GM12878 (cell line): ENCODE measurements around the gene CLIC6. TPM values are rescaled to one million over a fixed set of nuclear protein-coding genes. Genes with fewer than 3 reads are reported as not detected.

Experiments used
- ATAC-seq: fragments of 200-7000 bp; cut with Tn5 transposase; 3 replicates; pipeline ENCODE4 v1.9.1; 2020; ENCODE audit warnings: mild to moderate bottlenecking, moderate library complexity
- BruUV-seq: library from RNA; stranded (reverse); fragments of 400-500 nt; replicated peaks from 2 replicates; lab custom pipeline; 2021; lab: Mats Ljungman, UMichigan
- CTCF ChIA-PET: fragments of 300-600 bp; sonication (Branson Sonifier 250); formaldehyde crosslinking; extraction: SDS; loops from one replicate; lab custom pipeline; 2021; ENCODE audit warnings: inconsistent platforms; lab: Yijun Ruan, JAX
- POLR2A ChIA-PET: fragments of 350-600 bp; formaldehyde crosslinking; extraction: SDS; loops from one replicate; lab custom pipeline; 2021; ENCODE audit warnings: inconsistent platforms; lab: Charles Lee
- RAD21 ChIA-PET: fragments of 300-600 bp; sonication (Branson Sonifier 250); formaldehyde crosslinking; loops from one replicate; lab custom pipeline; 2023; ENCODE audit warnings: antibody characterized with exemption; ENCODE audit not compliant: unreplicated experiment; lab: Charles Lee
- SMC1A ChIA-PET: fragments of 300-600 bp; sonication (Branson Sonifier 250); formaldehyde crosslinking; loops from one replicate; lab custom pipeline; 2023; ENCODE audit not compliant: unreplicated experiment, uncharacterized antibody; lab: Charles Lee
- DNase-seq: peaks from one replicate; pipeline ENCODE4 v3.0.0-alpha.2; 2011; ENCODE audit warnings: low read depth, low spot score
- FAIRE-seq: peaks from 3 replicates; lab custom pipeline; 2011; peaks lifted over from hg19 to GRCh38; lab: Jason Lieb, UNC
- H2AFZ ChIP-seq: 2 replicates; pipeline ENCODE4 v1.6.0; 2011; ENCODE audit warnings: low read depth, low read length, control low read depth; ENCODE audit not compliant: control insufficient read depth
- H3K27ac ChIP-seq: 2 replicates; pipeline ENCODE4 v1.5.1; 2011; ENCODE audit warnings: control low read depth; ENCODE audit not compliant: control insufficient read depth, insufficient read depth
- H3K27me3 ChIP-seq, 2 experiments: replicated peaks in 1 of 2; 2 replicates each; pipeline versions ENCODE4 v1.6.0 to v1.6.1; 2011; ENCODE audit warnings: low read length in 1 of 2; ENCODE audit not compliant: control insufficient read depth in 2 of 2, insufficient read depth in 2 of 2
- H3K36me3 ChIP-seq, 2 experiments: 2 replicates each; pipeline ENCODE4 v1.5.1; 2011; ENCODE audit warnings: low read length in 1 of 2; ENCODE audit not compliant: control insufficient read depth in 2 of 2, insufficient read depth in 2 of 2
- H3K4me1 ChIP-seq: 2 replicates; pipeline ENCODE4 v1.6.1; 2011; ENCODE audit warnings: mild to moderate bottlenecking, low read length, moderate library complexity, mixed read lengths; ENCODE audit not compliant: control insufficient read depth, insufficient read depth
- H3K4me2 ChIP-seq: 2 replicates; pipeline ENCODE4 v1.6.0; 2011; ENCODE audit warnings: control low read depth; ENCODE audit not compliant: control insufficient read depth, insufficient read depth
- H3K4me3 ChIP-seq: fragments of 200-600 bp; sonication (generic); 2 replicates; pipeline ENCODE4 v1.5.1; 2016
- H3K79me2 ChIP-seq: 2 replicates; pipeline ENCODE4 v1.6.0; 2011; ENCODE audit warnings: low read length; ENCODE audit not compliant: control insufficient read depth, insufficient read depth
- H3K9ac ChIP-seq: 2 replicates; pipeline ENCODE4 v1.8.0; 2011; ENCODE audit warnings: low read length, control low read depth, mixed read lengths; ENCODE audit not compliant: control insufficient read depth, insufficient read depth
- H3K9me3 ChIP-seq: replicated peaks from 3 replicates; pipeline ENCODE4 v1.5.1; 2011; ENCODE audit warnings: mild to moderate bottlenecking, low read length; ENCODE audit not compliant: control insufficient read depth, insufficient read depth
- H4K20me1 ChIP-seq: 2 replicates; pipeline ENCODE4 v1.6.0; 2011; ENCODE audit not compliant: control insufficient read depth, insufficient read depth
- CBFB ChIP-seq: IDR thresholded peaks from 2 replicates; pipeline ENCODE4 v1.6.1; 2016; ENCODE audit warnings: antibody characterized with exemption, low read depth
- CBX5 ChIP-seq: sonication (generic); IDR thresholded peaks from 2 replicates; pipeline ENCODE4 v1.6.1; 2016; ENCODE audit warnings: low read depth, moderate library complexity, mild to moderate bottlenecking, inconsistent platforms
- CHD2 ChIP-seq: IDR thresholded peaks from 2 replicates; pipeline ENCODE4 v1.6.1; 2011; ENCODE audit warnings: low read depth, low read length, improper control_type of control experiment, borderline replicate concordance
- CREB1 ChIP-seq: IDR thresholded peaks from 2 replicates; pipeline ENCODE4 v1.6.1; 2012; ENCODE audit warnings: low read depth, mild to moderate bottlenecking, inconsistent platforms
- ESRRA ChIP-seq: IDR thresholded peaks from 2 replicates; pipeline ENCODE4 v1.6.1; 2012; ENCODE audit warnings: mild to moderate bottlenecking, low read length, improper control_type of control experiment
- ETV6 ChIP-seq, 2 experiments: fragments of 450-650 bp in 1 of 2; IDR thresholded peaks in 1 of 2; conservative IDR thresholded peaks in 1 of 2; 2 replicates each; pipeline ENCODE4 v1.6.1; 2014; ENCODE audit warnings: antibody characterized with exemption in 1 of 2, borderline replicate concordance in 1 of 2, low read depth in 1 of 2, mild to moderate bottlenecking in 1 of 2, moderate library complexity in 1 of 2
- HDGF ChIP-seq: fragments of 450-650 bp; IDR thresholded peaks from 2 replicates; pipeline ENCODE4 v1.6.1; 2016; ENCODE audit warnings: antibody characterized with exemption
- MEF2B ChIP-seq: fragments of 450-650 bp; IDR thresholded peaks from 2 replicates; pipeline ENCODE4 v1.6.1; 2018; ENCODE audit warnings: mild to moderate bottlenecking, moderate library complexity; ENCODE audit not compliant: partially characterized antibody, poor library complexity, severe bottlenecking
- MYB ChIP-seq: fragments of 150-350 bp; IDR thresholded peaks from 2 replicates; pipeline ENCODE4 v1.6.1; 2014; ENCODE audit warnings: mild to moderate bottlenecking, low read depth, low read length, borderline replicate concordance
- PML ChIP-seq: IDR thresholded peaks from 2 replicates; pipeline ENCODE4 v1.6.1; 2012; ENCODE audit warnings: low read length, inconsistent platforms
- SMARCA5 ChIP-seq: fragments of 450-650 bp; IDR thresholded peaks from 2 replicates; pipeline ENCODE4 v1.6.1; 2017; ENCODE audit warnings: mild to moderate bottlenecking
- TARDBP ChIP-seq: IDR thresholded peaks from 2 replicates; pipeline ENCODE4 v1.6.1; 2016; ENCODE audit warnings: borderline replicate concordance
- ZNF622 ChIP-seq: fragments of 450-650 bp; IDR thresholded peaks from 2 replicates; pipeline ENCODE4 v1.6.1; 2017; ENCODE audit warnings: mild to moderate bottlenecking, inconsistent platforms
- WGBS: methylation state at CpG from one replicate; pipeline ENCODE4 v1.1.6; 2016; ENCODE audit warnings: low lambda C conversion rate; ENCODE audit not compliant: insufficient replicate concordance, insufficient coverage; ENCODE audit errors: missing lambda C conversion rate; 5-methylcytosine and 5-hydroxymethylcytosine counted together
- in situ Hi-C: fragments of 300-500 bp; cut with MboI; formaldehyde crosslinking; loops from 9 replicates; pipeline ENCODE4 v1.14.3; 2018; ENCODE audit warnings: mixed read lengths
- intact Hi-C: fragments of 100-400 bp; cut with micrococcal nuclease; formaldehyde crosslinking; loops from one replicate; pipeline ENCODE4 v1.14.2; 2022; ENCODE audit not compliant: unreplicated experiment
- polyA plus RNA-seq, 11 experiments: library from polyadenylated mRNA; depleted of rRNA in 4 of 11; unstranded in 6 of 11; stranded (reverse) in 5 of 11; fragments of >200 nt; fragmentation: Nextera tagmentation in 4 of 11; fragmentation: Illumina TruSeq in 1 of 11; extraction: Ambion mirVana in 4 of 11; extraction: Trizol in 1 of 11; gene quantifications; 1 replicate in 1 of 11; 2 replicates in 10 of 11; pipeline versions ENCODE4 v1.2.1 to v1.2.3, GENCODE V29; 2011 to 2016; ENCODE audit warnings: inconsistent platforms in 2 of 11, missing spikeins in 2 of 11, low read depth in 1 of 11
- total RNA-seq, 4 experiments: library from RNA; depleted of rRNA in 3 of 4; stranded (reverse); fragments of >200 nt in 3 of 4; fragmentation: Illumina TruSeq in 1 of 4; extraction: Trizol in 1 of 4; gene quantifications; 2 replicates each; pipeline versions ENCODE4 v1.2.1 to v1.2.3, GENCODE V29; 2013 to 2021
- TF ChIP-seq, protein P1 (sequence below): fragments of 450-650 bp; formaldehyde crosslinking; IDR thresholded peaks from 2 replicates; pipeline ENCODE4 v1.4.0; 2022; ENCODE audit warnings: mild to moderate bottlenecking, moderate library complexity
- TF ChIP-seq, protein P2 (sequence below): IDR thresholded peaks from 2 replicates; pipeline ENCODE4 v1.6.1; 2011; ENCODE audit warnings: borderline replicate concordance, low read depth, mild to moderate bottlenecking, moderate library complexity, low read length; ENCODE audit not compliant: insufficient read depth, poor library complexity, severe bottlenecking
- TF ChIP-seq, protein P3 (sequence below): fragments of 450-650 bp; formaldehyde crosslinking; IDR thresholded peaks from 2 replicates; pipeline ENCODE4 v1.4.0; 2020; ENCODE audit warnings: mild to moderate bottlenecking, moderate library complexity

The CLIC6 gene
- total and polyA plus RNA-seq, 10 of the 15 experiments (the other 5 are each of a cell fraction or from before 2014, with no cell fraction given) = 5.7 to 34.1 (median 11.2) TPM

DNA sequence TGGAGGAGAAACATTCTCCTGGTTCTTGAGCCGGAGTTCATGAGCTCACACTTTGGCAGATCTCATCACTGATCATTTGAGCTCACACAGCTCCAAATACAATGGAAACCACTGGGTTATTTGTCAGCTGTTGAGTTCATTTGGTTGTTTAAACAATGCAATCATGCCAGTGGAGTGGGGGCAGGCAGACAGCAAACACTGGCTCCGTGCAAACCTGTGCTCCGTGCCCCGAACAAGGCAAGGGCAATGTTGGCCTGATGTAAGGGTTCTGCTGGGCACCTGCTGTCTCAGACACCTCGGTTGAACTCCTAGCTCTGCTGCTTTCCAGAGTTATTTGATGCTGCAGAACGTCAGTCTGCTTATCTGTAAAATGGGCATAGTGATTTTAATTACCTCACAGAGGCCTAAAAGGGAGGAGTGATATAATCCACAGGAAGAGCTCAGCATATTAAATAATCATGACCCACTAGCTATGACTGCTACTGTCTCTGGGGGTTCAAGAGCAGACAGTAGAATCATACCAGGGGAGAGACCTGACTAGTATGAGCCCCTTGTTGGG is 20.0 kb upstream of the CLIC6 start:
- no TSS peak for BruUV-seq
- in situ Hi-C loops = no loop called here
- POLR2A ChIA-PET = interaction anchor here (1.0 kb wide), 1 partner anchor 9 kb away, joined by 3 read pairs; no protein-coding TSS in a partner anchor
- H3K27ac ChIP-seq = no peak overlapping the region
- H4K20me1 ChIP-seq = no peaks in the 10 kb centered on the region
- CTCF ChIA-PET = interaction anchor here (0.8 to 2.8 kb wide), 5 partner anchors 10 to 45 kb away, joined by 3 to 11 read pairs (median 4); no protein-coding TSS in a partner anchor
- H3K79me2 ChIP-seq = no peaks in the 10 kb centered on the region
- no peak overlapping the region for H3K9ac ChIP-seq
- SMC1A ChIA-PET = interaction anchor here (1.2 to 1.7 kb wide), 3 partner anchors 9 to 24 kb away, joined by 3 to 8 read pairs (median 3); no protein-coding TSS in a partner anchor
- DNase-seq = no peak
- H3K4me3 ChIP-seq = no peak overlapping the region
- WGBS = 75% methylated on average over 6 of the region's 6 CpGs
- intact Hi-C loops = no loop called here
- no peaks in the 10 kb centered on the region for H3K27me3 ChIP-seq
- no peaks in the 10 kb centered on the region; the same call in 1 of the 2 replicates for H3K4me1 ChIP-seq
- RAD21 ChIA-PET = interaction anchor here (0.5 to 1.4 kb wide), 2 partner anchors 18 to 26 kb away, joined by 3 read pairs; no protein-coding TSS in a partner anchor
- H3K4me2 ChIP-seq = no peak overlapping the region
- ATAC-seq = no peak
- H3K9me3 ChIP-seq = no peaks in the 10 kb centered on the region; the same call in 1 of the 3 replicates
- H2AFZ ChIP-seq = no peak overlapping the region
- no peaks in the 10 kb centered on the region for H3K36me3 ChIP-seq
- no peak for FAIRE-seq
- TF ChIP-seq PML = no peak
- TF ChIP-seq, protein P1, sequence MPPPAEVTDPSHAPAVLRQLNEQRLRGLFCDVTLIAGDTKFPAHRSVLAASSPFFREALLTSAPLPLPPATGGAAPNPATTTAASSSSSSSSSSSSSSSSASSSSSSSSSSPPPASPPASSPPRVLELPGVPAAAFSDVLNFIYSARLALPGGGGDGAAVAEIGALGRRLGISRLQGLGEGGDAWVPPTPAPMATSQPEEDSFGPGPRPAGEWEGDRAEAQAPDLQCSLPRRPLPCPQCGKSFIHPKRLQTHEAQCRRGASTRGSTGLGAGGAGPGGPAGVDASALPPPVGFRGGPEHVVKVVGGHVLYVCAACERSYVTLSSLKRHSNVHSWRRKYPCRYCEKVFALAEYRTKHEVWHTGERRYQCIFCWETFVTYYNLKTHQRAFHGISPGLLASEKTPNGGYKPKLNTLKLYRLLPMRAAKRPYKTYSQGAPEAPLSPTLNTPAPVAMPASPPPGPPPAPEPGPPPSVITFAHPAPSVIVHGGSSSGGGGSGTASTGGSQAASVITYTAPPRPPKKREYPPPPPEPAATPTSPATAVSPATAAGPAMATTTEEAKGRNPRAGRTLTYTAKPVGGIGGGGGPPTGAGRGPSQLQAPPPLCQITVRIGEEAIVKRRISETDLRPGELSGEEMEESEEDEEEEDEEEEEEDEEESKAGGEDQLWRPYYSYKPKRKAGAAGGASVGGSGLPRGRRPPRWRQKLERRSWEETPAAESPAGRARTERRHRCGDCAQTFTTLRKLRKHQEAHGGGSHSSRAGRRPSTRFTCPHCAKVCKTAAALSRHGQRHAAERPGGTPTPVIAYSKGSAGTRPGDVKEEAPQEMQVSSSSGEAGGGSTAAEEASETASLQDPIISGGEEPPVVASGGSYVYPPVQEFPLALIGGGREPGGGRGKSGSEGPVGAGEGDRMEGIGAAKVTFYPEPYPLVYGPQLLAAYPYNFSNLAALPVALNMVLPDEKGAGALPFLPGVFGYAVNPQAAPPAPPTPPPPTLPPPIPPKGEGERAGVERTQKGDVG (CRISPR knock-in tag) = no peak
- TF ChIP-seq TARDBP = no peak
- no peak for TF ChIP-seq SMARCA5
- TF ChIP-seq, protein P2, sequence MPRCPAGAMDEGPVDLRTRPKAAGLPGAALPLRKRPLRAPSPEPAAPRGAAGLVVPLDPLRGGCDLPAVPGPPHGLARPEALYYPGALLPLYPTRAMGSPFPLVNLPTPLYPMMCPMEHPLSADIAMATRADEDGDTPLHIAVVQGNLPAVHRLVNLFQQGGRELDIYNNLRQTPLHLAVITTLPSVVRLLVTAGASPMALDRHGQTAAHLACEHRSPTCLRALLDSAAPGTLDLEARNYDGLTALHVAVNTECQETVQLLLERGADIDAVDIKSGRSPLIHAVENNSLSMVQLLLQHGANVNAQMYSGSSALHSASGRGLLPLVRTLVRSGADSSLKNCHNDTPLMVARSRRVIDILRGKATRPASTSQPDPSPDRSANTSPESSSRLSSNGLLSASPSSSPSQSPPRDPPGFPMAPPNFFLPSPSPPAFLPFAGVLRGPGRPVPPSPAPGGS = no peak
- TF ChIP-seq MYB = no peak
- TF ChIP-seq CBX5 = no peak
- no peak for TF ChIP-seq HDGF
- no peak for TF ChIP-seq ETV6 (conservative IDR thresholded peaks at IDR 0.05 in 1 of 2, IDR thresholded peaks at IDR 0.05 in 1 of 2; ENCODE audit: borderline replicate concordance in 1 of 2, low read depth in 1 of 2)
- TF ChIP-seq CREB1 = no peak
- no peak for TF ChIP-seq ESRRA
- TF ChIP-seq MEF2B = no peak
- TF ChIP-seq, protein P3, sequence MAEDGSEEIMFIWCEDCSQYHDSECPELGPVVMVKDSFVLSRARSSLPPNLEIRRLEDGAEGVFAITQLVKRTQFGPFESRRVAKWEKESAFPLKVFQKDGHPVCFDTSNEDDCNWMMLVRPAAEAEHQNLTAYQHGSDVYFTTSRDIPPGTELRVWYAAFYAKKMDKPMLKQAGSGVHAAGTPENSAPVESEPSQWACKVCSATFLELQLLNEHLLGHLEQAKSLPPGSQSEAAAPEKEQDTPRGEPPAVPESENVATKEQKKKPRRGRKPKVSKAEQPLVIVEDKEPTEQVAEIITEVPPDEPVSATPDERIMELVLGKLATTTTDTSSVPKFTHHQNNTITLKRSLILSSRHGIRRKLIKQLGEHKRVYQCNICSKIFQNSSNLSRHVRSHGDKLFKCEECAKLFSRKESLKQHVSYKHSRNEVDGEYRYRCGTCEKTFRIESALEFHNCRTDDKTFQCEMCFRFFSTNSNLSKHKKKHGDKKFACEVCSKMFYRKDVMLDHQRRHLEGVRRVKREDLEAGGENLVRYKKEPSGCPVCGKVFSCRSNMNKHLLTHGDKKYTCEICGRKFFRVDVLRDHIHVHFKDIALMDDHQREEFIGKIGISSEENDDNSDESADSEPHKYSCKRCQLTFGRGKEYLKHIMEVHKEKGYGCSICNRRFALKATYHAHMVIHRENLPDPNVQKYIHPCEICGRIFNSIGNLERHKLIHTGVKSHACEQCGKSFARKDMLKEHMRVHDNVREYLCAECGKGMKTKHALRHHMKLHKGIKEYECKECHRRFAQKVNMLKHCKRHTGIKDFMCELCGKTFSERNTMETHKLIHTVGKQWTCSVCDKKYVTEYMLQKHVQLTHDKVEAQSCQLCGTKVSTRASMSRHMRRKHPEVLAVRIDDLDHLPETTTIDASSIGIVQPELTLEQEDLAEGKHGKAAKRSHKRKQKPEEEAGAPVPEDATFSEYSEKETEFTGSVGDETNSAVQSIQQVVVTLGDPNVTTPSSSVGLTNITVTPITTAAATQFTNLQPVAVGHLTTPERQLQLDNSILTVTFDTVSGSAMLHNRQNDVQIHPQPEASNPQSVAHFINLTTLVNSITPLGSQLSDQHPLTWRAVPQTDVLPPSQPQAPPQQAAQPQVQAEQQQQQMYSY (CRISPR knock-in tag) = no peak
- TF ChIP-seq CHD2 = no peak
- TF ChIP-seq ZNF622 = no peak
- TF ChIP-seq CBFB = no peak
